Breast epithelium (tissue), 4 donors: ENCODE measurements around the gene EPC1. TPM values are rescaled to one million over a fixed set of nuclear protein-coding genes. Genes with fewer than 3 reads are reported as not detected.

Source experiments
- DNase-seq, 2 donors: peaks; one replicate each; pipeline ENCODE4 v3.0.0-alpha.2; 2019; ENCODE audit warnings: low spot score in 2 of 2
- H3K27ac ChIP-seq, 2 donors: fragments of 200-600 bp; sonication (generic) in 1 of 2; one replicate each; pipeline ENCODE4 v1.5.1; 2016 to 2019; ENCODE audit warnings: mild to moderate bottlenecking in 1 of 2
- H3K27me3 ChIP-seq, 2 donors: fragments of 200-600 bp; sonication (generic) in 1 of 2; one replicate each; pipeline versions ENCODE4 v1.5.1 to v1.6.0; 2017 to 2019; ENCODE audit warnings: control low read depth in 1 of 2, mild to moderate bottlenecking in 1 of 2
- H3K36me3 ChIP-seq: fragments of 200-600 bp; one replicate; pipeline ENCODE4 v1.5.1; 2019
- H3K4me1 ChIP-seq, 2 donors: fragments of 200-600 bp; sonication (generic); one replicate each; pipeline ENCODE4 v1.5.1; 2016 to 2019; ENCODE audit warnings: control low read depth in 1 of 2
- H3K4me3 ChIP-seq, 3 donors: fragments of 200-600 bp; sonication (generic); 1 replicate in 2 of 3; 2 replicates in 1 of 3; pipeline ENCODE4 v1.5.1; 2016 to 2019; ENCODE audit warnings: mild to moderate bottlenecking in 3 of 3, moderate library complexity in 2 of 3
- H3K9me3 ChIP-seq, 2 donors: fragments of 200-600 bp; sonication (generic) in 1 of 2; one replicate each; pipeline ENCODE4 v1.5.1; 2016 to 2019; ENCODE audit warnings: control low read depth in 1 of 2
- CTCF ChIP-seq, 3 donors: fragments of 450-650 bp; IDR thresholded peaks; one replicate each; pipeline ENCODE4 v1.5.1; 2016 to 2017; ENCODE audit warnings: antibody characterized with exemption in 3 of 3, mild to moderate bottlenecking in 3 of 3, moderate library complexity in 3 of 3
- POLR2A ChIP-seq: fragments of 450-650 bp; IDR thresholded peaks from one replicate; pipeline ENCODE4 v1.6.1; 2016; ENCODE audit warnings: antibody characterized with exemption, mild to moderate bottlenecking, moderate library complexity
- POLR2AphosphoS5 ChIP-seq, 3 donors: sonication (generic); formaldehyde crosslinking; IDR thresholded peaks; one replicate each; pipeline ENCODE4 v1.6.1; 2017; ENCODE audit warnings: antibody characterized with exemption in 3 of 3
- intact Hi-C: fragments of 100-400 bp; cut with DNase I; formaldehyde crosslinking; loops from one replicate; pipeline ENCODE4 v1.15.1; 2023; ENCODE audit warnings: low total_unique reads
- total RNA-seq, 3 donors: library from RNA; depleted of rRNA; stranded (reverse); fragments of >200 nt; gene quantifications; one replicate each; pipeline ENCODE4 v1.1.0, GENCODE V29; 2016

The EPC1 gene
- total RNA-seq, 3 donors from 2014 or later = 49.4 to 78.7 (median 60.0) TPM

GRCh38 chr10:32293581-32293980, 53.4 kb downstream of the EPC1 start:
- no peak overlapping the region for H3K4me3 ChIP-seq
- H3K36me3 ChIP-seq = no peaks in the 10 kb centered on the region
- no peaks in the 10 kb centered on the region for H3K27me3 ChIP-seq
- H3K4me1 ChIP-seq = no peaks in the 10 kb centered on the region
- DNase-seq = no peak
- intact Hi-C loops = no loop called here
- TF ChIP-seq CTCF (IDR thresholded peaks at IDR 0.05) (no peak), POLR2A (no peak), POLR2AphosphoS5 (IDR thresholded peaks at IDR 0.05) (no peak)
- no peak overlapping the region for H3K27ac ChIP-seq
- no peaks in the 10 kb centered on the region for H3K9me3 ChIP-seq

GRCh38 chr10:32279795-32280194, 67.2 kb downstream of the EPC1 start:
- Histone ChIP-seq H3K4me1 (no peaks in the 10 kb centered on the region), H3K4me3 (no peak overlapping the region), H3K9me3 (no peaks in the 10 kb centered on the region), H3K27ac (no peak overlapping the region), H3K36me3 (peaks cover 6% of the 10 kb centered on the region), H3K27me3 (no peaks in the 10 kb centered on the region)
- TF ChIP-seq POLR2A = no peak
- TF ChIP-seq CTCF (IDR thresholded peaks at IDR 0.05) = no peak
- no peak for TF ChIP-seq POLR2AphosphoS5 (IDR thresholded peaks at IDR 0.05)
- DNase-seq = no peak
- intact Hi-C loops = no loop called here

- Histone ChIP-seq H3K4me1 (no peaks in the 10 kb centered on the region), H3K4me3 (no peak overlapping the region), H3K9me3 (no peaks in the 10 kb centered on the region), H3K36me3 (peaks cover 6% of the 10 kb centered on the region), H3K27ac (no peak overlapping the region), H3K27me3 (no peaks in the 10 kb centered on the region)
- intact Hi-C loops = no loop called here
- no peak for DNase-seq
- no peak for TF ChIP-seq POLR2AphosphoS5 (IDR thresholded peaks at IDR 0.05)
- TF ChIP-seq CTCF (IDR thresholded peaks at IDR 0.05) = no peak
- TF ChIP-seq POLR2A = no peak
Measured at GRCh38 chr10:32273336-32273735, 73.6 kb downstream of the EPC1 start.

GRCh38 chr10:32271617-32272016, 75.3 kb downstream of the EPC1 start:
- peaks cover 4% of the 10 kb centered on the region for H3K36me3 ChIP-seq
- no peak overlapping the region for H3K27ac ChIP-seq
- H3K9me3 ChIP-seq = no peaks in the 10 kb centered on the region
- intact Hi-C loops = no loop called here
- DNase-seq = no peak
- H3K4me3 ChIP-seq = no peak overlapping the region
- H3K4me1 ChIP-seq = no peaks in the 10 kb centered on the region
- TF ChIP-seq CTCF (IDR thresholded peaks at IDR 0.05) (no peak), POLR2AphosphoS5 (IDR thresholded peaks at IDR 0.05) (no peak), POLR2A (no peak)
- no peaks in the 10 kb centered on the region for H3K27me3 ChIP-seq

- H3K4me1 ChIP-seq = no peaks in the 10 kb centered on the region
- H3K36me3 ChIP-seq = peaks cover 4% of the 10 kb centered on the region
- H3K9me3 ChIP-seq = no peaks in the 10 kb centered on the region
- H3K4me3 ChIP-seq = no peak overlapping the region
- intact Hi-C loops = no loop called here
- no peak for TF ChIP-seq POLR2A
- no peak for TF ChIP-seq POLR2AphosphoS5 (IDR thresholded peaks at IDR 0.05)
- no peak for TF ChIP-seq CTCF (IDR thresholded peaks at IDR 0.05)
- no peak overlapping the region for H3K27ac ChIP-seq
- no peaks in the 10 kb centered on the region for H3K27me3 ChIP-seq
- DNase-seq = no peak
Measured at GRCh38 chr10:32269343-32270100, 77.4 kb downstream of the EPC1 start.
